Kasumi-1 (cell line): Measurements from ENCODE around the gene GRAMD1C.
A peak's percentile ranks its signal among the peaks of the same experiment; 100 is the strongest.
"Not testable (repeated sequence)": the region's sequence is repeated elsewhere in the genome, so short reads cannot be mapped to it uniquely, and the experiment has no call there.

ENCODE experiments used
- DNase-seq, 2 experiments: peaks; one replicate each; lab custom pipeline; 2025; lab: John Stamatoyannopoulos, UW

Gene GRAMD1C

DNA sequence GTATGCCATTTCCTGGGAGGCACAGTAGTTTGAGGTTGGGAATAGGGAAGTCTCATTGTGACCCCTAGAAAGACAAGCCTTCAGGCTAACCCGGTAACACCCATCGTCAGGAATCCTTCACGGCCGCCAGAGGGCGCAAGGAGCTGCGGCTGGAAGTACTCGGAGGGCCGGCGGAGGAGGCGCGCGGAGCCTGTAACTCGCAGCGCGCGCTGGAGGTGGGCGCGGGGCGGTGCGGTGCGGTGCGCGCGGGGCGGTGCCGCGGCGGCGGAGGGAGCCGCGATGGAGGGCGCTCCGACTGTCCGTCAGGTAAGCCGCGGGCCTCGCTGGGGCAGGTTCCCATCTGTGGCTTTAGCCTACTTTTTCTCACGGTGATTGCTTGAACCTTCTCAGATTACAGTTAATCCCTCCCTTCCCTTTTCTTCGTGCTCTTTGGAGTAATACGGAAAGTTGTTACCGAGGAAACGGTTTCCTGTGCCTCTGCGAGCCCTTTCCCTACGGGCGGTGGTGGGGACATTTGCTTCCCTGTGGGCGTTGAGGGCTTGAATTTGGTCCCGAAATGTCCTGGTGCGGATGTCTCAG is at the start of gene GRAMD1C:
TSS of gene GRAMD1C (plus strand) at position 158 of the 579 bp plus-strand sequence. CDS start at position 280, 122 bp downstream.
- DNase-seq: peak; percentile 96 to 97

- no peak for DNase-seq
Observed at GRCh38 chr3:113791381-113791780, 47.2 kb upstream of the GRAMD1C start.

GRCh38 chr3:113794526-113794925 is 44.1 kb upstream of the GRAMD1C start:
- peak; percentile 90 to 95 for DNase-seq

DNA sequence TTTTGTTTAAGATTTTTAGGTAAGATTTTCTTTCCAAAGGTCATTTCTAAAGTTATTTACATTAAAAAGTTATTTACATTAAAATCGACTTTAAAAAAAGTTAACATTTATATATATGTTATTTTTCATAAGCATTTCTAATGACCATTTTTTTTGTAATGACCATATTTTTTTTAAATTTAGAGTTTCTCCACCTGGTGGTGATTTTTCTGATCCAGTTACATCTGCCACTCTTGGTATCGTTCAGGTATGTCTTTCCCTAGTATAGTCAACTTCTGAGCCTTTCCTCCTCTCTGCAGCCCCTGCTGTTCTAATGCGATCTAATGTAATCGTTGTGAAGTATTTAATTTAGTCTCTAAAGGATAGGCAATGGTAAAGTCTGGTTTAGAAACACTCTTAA is 42.9 kb upstream of the GRAMD1C start:
- no peak for DNase-seq

DNA sequence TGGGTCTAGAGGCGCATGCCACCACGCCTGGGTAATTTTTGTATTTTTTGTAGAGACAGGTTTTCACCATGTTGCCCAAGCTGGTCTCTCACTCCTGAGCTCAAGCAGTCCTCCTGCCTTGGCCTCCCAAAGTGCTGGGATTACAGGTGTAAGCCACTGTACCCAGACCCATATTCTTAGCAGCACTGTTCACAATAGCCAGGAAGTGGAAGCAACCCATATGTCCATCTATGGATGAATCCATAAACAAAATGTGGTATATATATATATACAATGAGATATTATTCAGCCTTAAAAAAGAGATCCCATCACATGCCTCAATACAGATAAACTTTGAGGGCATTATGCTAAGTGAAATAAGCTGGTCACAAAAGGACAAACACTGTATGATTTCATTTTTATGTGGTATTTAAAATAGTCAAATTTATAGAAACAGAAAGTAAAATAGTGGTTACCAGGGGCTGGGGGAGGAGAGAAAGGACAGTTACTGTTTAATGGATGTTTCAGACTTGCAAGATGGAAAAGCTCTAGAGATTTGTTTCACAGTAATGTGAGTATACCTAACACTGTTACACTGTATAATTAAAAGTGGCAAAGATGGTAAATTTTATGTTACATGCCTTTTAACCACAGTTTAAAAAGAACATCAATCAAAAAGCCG is 35.7 kb upstream of the GRAMD1C start:
- no peak for DNase-seq

GRCh38 chr3:113804661-113805060 is 33.9 kb upstream of the GRAMD1C start:
- no peak for DNase-seq

GRCh38 chr3:113805249-113805648 is 33.3 kb upstream of the GRAMD1C start:
- no peak for DNase-seq

- no peak for DNase-seq
Observed at GRCh38 chr3:113812854-113813253, 25.7 kb upstream of the GRAMD1C start.

DNA sequence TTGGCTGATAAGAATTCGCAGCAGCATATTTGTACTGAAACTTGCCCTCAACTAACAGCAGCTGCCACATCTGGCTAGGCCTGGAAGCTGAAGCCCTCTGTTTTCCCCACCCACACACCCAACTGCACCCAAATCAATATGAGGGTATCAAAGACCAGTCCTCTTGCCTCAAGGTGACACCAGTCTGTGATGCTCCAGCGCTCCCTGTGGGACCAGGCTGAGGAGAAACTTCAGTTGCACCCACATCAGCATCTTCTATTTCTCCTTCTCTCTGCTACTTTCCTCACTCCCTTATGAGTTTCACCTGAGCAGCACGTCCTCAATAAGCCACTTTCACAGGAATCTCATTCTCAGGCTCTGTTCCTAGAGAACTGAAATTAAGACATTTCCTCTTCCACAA is 18.7 kb upstream of the GRAMD1C start:
- DNase-seq: no peak

GRCh38 chr3:113825090-113825489 is 13.5 kb upstream of the GRAMD1C start:
- DNase-seq: peak in 1 of 2 experiments; percentile 48

- no peak for DNase-seq
Observed at GRCh38 chr3:113828600-113828999, 10.0 kb upstream of the GRAMD1C start.

- DNase-seq: no peak
Observed at GRCh38 chr3:113829576-113830354, 8.8 kb upstream of the GRAMD1C start.

- no peak for DNase-seq
Observed at GRCh38 chr3:113831103-113831355, 7.6 kb upstream of the GRAMD1C start.

- DNase-seq: no peak
Observed at GRCh38 chr3:113832477-113833164, 6.0 kb upstream of the GRAMD1C start.

DNA sequence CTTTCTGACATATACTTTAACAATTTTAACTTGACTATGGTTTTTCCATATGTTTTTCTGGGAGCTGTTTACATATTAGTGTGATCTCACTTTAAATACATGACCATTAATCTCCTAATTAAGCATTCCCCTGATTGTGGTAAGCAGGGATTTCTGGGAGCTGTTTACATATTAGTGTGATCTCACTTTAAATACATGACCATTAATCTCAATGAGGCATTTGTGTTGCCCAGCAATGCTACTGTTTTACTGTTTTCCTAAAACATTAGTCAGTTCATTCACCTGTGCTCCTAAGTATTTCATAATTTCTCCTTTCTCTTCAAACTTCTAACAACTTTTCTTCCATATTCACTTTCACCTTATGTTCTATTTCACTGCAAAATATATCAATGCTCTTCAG is 3.6 kb upstream of the GRAMD1C start:
- DNase-seq: no peak

GRCh38 chr3:113839551-113839950 is 963 bp downstream of the GRAMD1C start:
- DNase-seq: no peak

GRCh38 chr3:113844622-113845222 is 6.1 kb downstream of the GRAMD1C start:
- DNase-seq: peak; percentile 86 to 95

GRCh38 chr3:113847247-113847646 is 8.7 kb downstream of the GRAMD1C start:
- DNase-seq: no peak

DNA sequence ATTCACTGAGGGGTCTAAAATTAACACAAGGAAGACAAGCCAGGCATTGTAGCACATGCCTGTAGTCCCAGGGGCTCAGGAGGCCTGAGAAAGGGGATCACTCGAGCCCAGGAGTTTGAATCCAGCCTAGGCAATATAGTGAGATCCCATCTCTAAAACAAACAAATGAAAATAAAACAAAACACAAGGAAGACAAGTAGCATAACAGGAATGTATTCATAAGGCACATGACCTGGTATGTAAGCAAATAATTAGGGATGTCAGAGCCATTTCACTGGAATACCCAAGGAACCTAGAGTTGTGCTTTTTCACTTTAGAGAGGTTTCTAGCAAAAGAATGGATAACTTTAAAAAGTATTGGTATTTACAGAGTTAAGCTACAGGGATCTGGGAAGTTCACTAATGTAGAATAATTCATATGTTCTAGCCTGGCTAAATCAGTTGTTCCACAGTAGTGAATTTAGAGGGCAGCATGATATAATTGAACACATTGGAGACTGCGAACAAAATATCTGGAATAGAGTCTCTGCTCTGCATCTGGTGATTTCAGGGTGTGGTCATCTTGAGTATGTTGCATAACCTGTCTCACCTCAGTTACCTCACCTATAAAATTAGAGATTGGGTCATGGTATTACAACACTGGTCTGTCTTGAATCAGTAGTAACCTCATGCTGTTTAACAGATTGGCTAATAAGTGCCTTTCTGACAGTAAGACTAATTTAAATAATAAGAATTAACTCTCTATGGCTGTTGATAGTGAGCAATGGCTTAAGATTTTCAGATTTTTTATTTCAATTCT is 9.3 kb downstream of the GRAMD1C start:
- DNase-seq: no peak

GRCh38 chr3:113849071-113849470 is 10.5 kb downstream of the GRAMD1C start:
- not testable (repeated sequence) for DNase-seq

GRCh38 chr3:113849841-113850240 is 11.3 kb downstream of the GRAMD1C start:
- DNase-seq: not testable (repeated sequence)
